ENCODE measurements around the gene SEPTIN1. TPM values are rescaled to one million over a fixed set of nuclear protein-coding genes. Genes with fewer than 3 reads are reported as not detected.

Gene SEPTIN1, protein sequence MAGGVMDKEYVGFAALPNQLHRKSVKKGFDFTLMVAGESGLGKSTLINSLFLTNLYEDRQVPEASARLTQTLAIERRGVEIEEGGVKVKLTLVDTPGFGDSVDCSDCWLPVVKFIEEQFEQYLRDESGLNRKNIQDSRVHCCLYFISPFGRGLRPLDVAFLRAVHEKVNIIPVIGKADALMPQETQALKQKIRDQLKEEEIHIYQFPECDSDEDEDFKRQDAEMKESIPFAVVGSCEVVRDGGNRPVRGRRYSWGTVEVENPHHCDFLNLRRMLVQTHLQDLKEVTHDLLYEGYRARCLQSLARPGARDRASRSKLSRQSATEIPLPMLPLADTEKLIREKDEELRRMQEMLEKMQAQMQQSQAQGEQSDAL
- total RNA-seq = 1 to 10 TPM; 4.3 to 4.5 TPM

DNA sequence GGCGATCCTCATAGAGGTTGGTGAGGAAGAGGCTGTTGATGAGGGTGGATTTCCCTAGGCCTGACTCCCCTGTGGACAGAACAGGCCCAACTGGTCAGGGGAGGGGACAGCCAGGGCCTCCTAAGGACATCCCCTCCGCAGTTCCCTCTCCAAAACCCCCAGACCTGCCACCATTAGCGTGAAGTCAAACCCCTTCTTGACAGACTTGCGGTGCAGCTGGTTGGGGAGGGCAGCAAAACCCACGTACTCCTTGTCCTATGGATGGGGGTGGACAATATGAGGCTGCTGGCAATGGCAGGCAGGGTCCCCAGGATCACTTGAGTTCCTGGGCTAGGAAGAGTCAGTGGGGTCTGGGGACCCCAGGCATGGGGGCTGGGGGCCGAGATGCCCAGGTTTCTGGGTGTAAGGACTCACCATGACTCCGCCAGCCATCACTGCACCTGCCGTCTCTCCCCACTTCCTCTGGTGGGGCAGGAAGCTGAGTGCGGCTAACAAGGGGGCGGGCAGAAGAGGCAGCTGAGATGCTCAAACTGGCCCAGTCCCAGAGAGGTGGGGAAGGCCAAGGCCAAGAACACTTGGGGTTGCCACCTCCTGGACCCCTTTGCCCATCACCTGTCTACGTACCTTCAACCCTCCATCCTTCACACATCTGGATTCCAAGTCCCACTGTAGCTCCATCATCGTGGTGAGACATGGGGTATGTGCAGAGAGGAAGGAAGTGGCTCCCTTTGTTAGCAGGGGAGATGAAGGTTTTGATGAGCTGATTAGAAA, at the start of gene SEPTIN1:
SEPTIN1 (minus strand) TSS at position 451 of the 771 bp plus-strand sequence; CDS start at position 432, 19 bp downstream.
- intact Hi-C loops (cut with DNase I) = no loop called here
- TF ChIP-seq, protein P1, sequence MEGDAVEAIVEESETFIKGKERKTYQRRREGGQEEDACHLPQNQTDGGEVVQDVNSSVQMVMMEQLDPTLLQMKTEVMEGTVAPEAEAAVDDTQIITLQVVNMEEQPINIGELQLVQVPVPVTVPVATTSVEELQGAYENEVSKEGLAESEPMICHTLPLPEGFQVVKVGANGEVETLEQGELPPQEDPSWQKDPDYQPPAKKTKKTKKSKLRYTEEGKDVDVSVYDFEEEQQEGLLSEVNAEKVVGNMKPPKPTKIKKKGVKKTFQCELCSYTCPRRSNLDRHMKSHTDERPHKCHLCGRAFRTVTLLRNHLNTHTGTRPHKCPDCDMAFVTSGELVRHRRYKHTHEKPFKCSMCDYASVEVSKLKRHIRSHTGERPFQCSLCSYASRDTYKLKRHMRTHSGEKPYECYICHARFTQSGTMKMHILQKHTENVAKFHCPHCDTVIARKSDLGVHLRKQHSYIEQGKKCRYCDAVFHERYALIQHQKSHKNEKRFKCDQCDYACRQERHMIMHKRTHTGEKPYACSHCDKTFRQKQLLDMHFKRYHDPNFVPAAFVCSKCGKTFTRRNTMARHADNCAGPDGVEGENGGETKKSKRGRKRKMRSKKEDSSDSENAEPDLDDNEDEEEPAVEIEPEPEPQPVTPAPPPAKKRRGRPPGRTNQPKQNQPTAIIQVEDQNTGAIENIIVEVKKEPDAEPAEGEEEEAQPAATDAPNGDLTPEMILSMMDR (IDR thresholded peaks at IDR 0.05) = no peak
- Histone ChIP-seq H3K27me3 (no peaks in the 10 kb centered on the region), H3K4me1 (peaks cover under 1% of the 10 kb centered on the region), H3K4me3 (no peak within 1 kb of the TSS), H3K36me3 (no peaks in the 10 kb centered on the region), H3K9me3 (no peaks in the 10 kb centered on the region), H3K27ac (peak within 1 kb of the TSS; percentile 20), H3K9ac (ENCODE audit: low read depth in 2 of 2, low read length in 2 of 2) (peak within 1 kb of the TSS in 1 of 2 donors; percentile 51)
- DNase-seq = no peak

DNA sequence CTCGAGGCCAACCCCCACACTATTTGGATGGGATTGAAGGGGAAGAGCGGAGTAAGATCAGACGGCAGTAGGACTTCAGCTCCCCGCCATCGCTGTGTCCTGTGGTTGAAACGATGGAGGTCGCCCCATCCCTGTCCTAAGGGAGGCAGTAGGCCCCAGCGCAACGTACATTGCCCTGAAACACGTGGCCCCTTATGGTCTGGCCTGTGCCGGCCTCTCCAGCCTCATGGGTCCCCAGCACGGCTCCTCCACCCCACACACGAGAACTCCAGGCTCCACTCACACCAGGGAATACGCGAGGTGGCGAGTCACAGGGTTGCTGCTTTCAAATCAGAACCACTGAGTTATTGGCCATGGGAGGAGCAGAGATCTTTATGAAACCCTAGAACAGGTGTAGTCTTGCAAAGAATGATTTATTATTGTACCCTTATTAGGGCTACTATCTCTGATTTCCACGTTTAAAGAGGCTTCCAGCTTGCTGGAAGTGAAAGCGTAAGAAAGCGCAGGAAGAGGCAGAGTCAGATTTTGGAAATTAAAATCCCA, 48.1 kb upstream of the SEPTIN1 start:
- intact Hi-C loops (cut with DNase I) = loop anchor here (10.0 kb wide), 1 partner anchor 194 kb away; no protein-coding TSS in a partner anchor
- no peak for DNase-seq

DNA sequence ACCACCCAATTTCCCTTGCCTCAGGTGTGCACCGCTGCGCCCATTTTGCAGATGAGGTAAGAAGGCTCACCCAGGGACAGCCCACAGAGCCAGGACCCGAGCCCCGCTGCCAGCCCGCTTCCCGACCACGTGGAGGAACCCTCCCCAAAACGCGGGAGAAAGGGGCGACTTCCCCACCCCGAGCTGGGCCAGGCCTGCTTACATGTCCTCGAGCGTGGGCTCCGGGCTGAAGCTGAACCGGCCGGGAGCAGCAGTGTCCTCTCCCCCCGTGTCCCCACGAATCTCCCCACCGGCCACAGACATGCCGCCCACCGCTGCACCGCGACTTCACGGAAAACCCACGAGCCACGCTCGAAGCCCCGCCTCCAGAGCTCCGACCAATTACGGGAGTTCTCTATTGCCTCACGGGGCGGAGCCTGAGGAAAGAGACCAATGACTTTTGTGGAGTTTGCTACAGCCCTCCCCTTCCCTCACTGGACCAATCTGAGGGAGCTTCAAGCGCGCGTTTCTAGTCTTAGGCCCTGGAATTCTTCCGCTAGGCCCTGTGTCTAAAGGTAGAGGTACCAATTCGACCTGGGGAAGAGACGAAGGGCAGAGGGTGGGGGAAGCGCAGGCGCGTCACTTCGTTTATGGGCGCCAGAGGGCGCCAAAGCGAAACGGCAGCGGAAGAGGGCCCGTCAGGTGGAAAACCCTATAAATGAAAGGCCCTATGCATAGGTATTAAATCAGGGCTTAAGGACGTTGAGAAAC, 47.5 kb upstream of the SEPTIN1 start, which contains the start of gene DCTPP1:
DCTPP1 (minus strand) TSS at position 353 of the 750 bp plus-strand sequence; CDS start at position 303, 50 bp downstream.
- Histone ChIP-seq H3K9me3 (no peaks in the 10 kb centered on the region), H3K27me3 (no peaks in the 10 kb centered on the region), H3K9ac (ENCODE audit: low read depth in 2 of 2, low read length in 2 of 2) (peak within 1 kb of the TSS; percentile 91 to 92), H3K27ac (peak within 1 kb of the TSS; percentile 77), H3K36me3 (no peaks in the 10 kb centered on the region), H3K4me1 (peaks cover 3% of the 10 kb centered on the region), H3K4me3 (peak within 1 kb of the TSS; percentile 46)
- TF ChIP-seq, protein P1 (IDR thresholded peaks at IDR 0.05) = peak; percentile 82
- DNase-seq = peak; percentile 97
- intact Hi-C loops (cut with DNase I) = loop anchor here (10.0 kb wide), 2 partner anchors 175 to 195 kb away; no protein-coding TSS in a partner anchor

More for the DNA sequence above, 48.1 kb upstream of the SEPTIN1 start:
- H3K9ac ChIP-seq (ENCODE audit: low read depth in 2 of 2, low read length in 2 of 2) = peak overlapping the region; percentile 20 to 91
- peak overlapping the region; percentile 46 for H3K4me3 ChIP-seq
- TF ChIP-seq, protein P1 (IDR thresholded peaks at IDR 0.05) = peak; percentile 13
- H3K9me3 ChIP-seq = no peaks in the 10 kb centered on the region
- H3K4me1 ChIP-seq = peaks cover 3% of the 10 kb centered on the region
- H3K27ac ChIP-seq = peak overlapping the region; percentile 77
- no peaks in the 10 kb centered on the region for H3K27me3 ChIP-seq
- H3K36me3 ChIP-seq = no peaks in the 10 kb centered on the region

DNA sequence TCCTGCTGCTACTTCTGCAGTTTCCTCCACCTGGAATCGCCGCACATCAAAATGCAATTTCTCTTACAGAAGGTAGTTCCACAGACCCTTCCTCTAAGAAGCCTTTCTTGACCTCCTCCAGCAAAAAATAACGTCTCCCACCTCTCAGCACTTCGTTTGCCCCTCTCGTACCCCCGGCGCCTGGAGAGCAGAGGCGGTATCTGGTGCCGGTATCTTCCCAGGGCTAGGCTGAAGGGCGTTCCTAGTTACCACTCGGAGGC, 47.0 kb upstream of the SEPTIN1 start:
- no peaks in the 10 kb centered on the region for H3K27me3 ChIP-seq
- peaks cover 1% of the 10 kb centered on the region for H3K36me3 ChIP-seq
- H3K27ac ChIP-seq = peak overlapping the region; percentile 77
- TF ChIP-seq, protein P1 (IDR thresholded peaks at IDR 0.05) = no peak
- H3K9ac ChIP-seq (ENCODE audit: low read depth in 2 of 2, low read length in 2 of 2) = peak overlapping the region; percentile 91 to 92
- no peak for DNase-seq
- peak overlapping the region; percentile 46 for H3K4me3 ChIP-seq
- intact Hi-C loops (cut with DNase I) = loop anchor here (10.0 kb wide), 1 partner anchor 175 kb away; no protein-coding TSS in a partner anchor
- H3K4me1 ChIP-seq = peaks cover 3% of the 10 kb centered on the region
- H3K9me3 ChIP-seq = no peaks in the 10 kb centered on the region
